OCI-LY1 (cell line): ENCODE results near the gene ZNF772.

Experiments
- H2AFZ ChIP-seq: fragments of 200-600 bp; sonication (generic), shearing (Covaris generic); 2 replicates; pipeline ENCODE4 v1.6.0; 2014; ENCODE audit warnings: antibody characterized with exemption, mild to moderate bottlenecking, low read length
- H3F3A ChIP-seq: fragments of 200-600 bp; sonication (generic), shearing (Covaris generic); 2 replicates; pipeline ENCODE4 v1.6.0; 2014; ENCODE audit warnings: mild to moderate bottlenecking, antibody characterized with exemption, low read length, moderate library complexity; ENCODE audit not compliant: insufficient read depth
- H3K27ac ChIP-seq: fragments of 200-600 bp; sonication (generic); 2 replicates; pipeline ENCODE4 v1.5.1; 2014; ENCODE audit warnings: low read length, mixed run types, mild to moderate bottlenecking, low read depth; ENCODE audit not compliant: poor library complexity, severe bottlenecking
- H3K27me3 ChIP-seq: fragments of 200-600 bp; sonication (generic); 2 replicates; pipeline ENCODE4 v1.6.0; 2014; ENCODE audit warnings: antibody characterized with exemption, mild to moderate bottlenecking, low read length, moderate library complexity; ENCODE audit not compliant: insufficient read depth
- H3K36me3 ChIP-seq: fragments of 200-600 bp; sonication (generic); 2 replicates; pipeline ENCODE4 v1.6.1; 2014; ENCODE audit warnings: mild to moderate bottlenecking, antibody characterized with exemption, low read length, moderate library complexity, mixed read lengths; ENCODE audit not compliant: insufficient read depth
- H3K4me1 ChIP-seq: fragments of 200-600 bp; sonication (generic); 2 replicates; pipeline ENCODE4 v1.5.1; 2014; ENCODE audit warnings: mild to moderate bottlenecking, low read length, moderate library complexity; ENCODE audit not compliant: insufficient read depth, severe bottlenecking
- H3K4me2 ChIP-seq: fragments of 200-600 bp; sonication (generic), shearing (Covaris generic); 2 replicates; pipeline ENCODE4 v1.6.1; 2014; ENCODE audit warnings: low read length
- H3K4me3 ChIP-seq: fragments of 200-600 bp; sonication (generic); 2 replicates; pipeline ENCODE4 v1.5.1; 2014; ENCODE audit warnings: low read length, low read depth, mild to moderate bottlenecking, mixed read lengths; ENCODE audit not compliant: poor library complexity, severe bottlenecking
- H3K79me2 ChIP-seq: fragments of 200-600 bp; shearing (Covaris generic); 2 replicates; pipeline ENCODE4 v1.6.1; 2016; ENCODE audit warnings: mixed run types, low read length, mixed read lengths; ENCODE audit not compliant: insufficient read depth
- H3K9ac ChIP-seq: fragments of 200-600 bp; sonication (generic), shearing (Covaris generic); 2 replicates; pipeline ENCODE4 v1.6.1; 2014; ENCODE audit warnings: mild to moderate bottlenecking, low read length, mixed read lengths
- H3K9me2 ChIP-seq: fragments of 200-600 bp; sonication (generic), shearing (Covaris generic); 2 replicates; pipeline ENCODE4 v1.6.1; 2014; ENCODE audit warnings: low read depth, mild to moderate bottlenecking, low read length, mixed read lengths
- H3K9me3 ChIP-seq: fragments of 200-600 bp; shearing (Covaris generic); 2 replicates; pipeline ENCODE4 v1.6.1; 2014; ENCODE audit warnings: low read length, mixed read lengths
- H4K20me1 ChIP-seq: fragments of 200-600 bp; sonication (generic), shearing (Covaris generic); 2 replicates; pipeline ENCODE4 v1.6.0; 2016; ENCODE audit warnings: mild to moderate bottlenecking, low read length; ENCODE audit not compliant: insufficient read depth
- EZH2 ChIP-seq: fragments of 200-600 bp; sonication (generic), shearing (Covaris generic); IDR thresholded peaks from 2 replicates; pipeline ENCODE4 v1.8.0; 2017; ENCODE audit warnings: borderline replicate concordance, mixed run types, mild to moderate bottlenecking, antibody characterized with exemption, low read length, moderate library complexity, mixed read lengths
- TF ChIP-seq, protein P1 (sequence below): fragments of 200-600 bp; sonication (generic), shearing (Covaris generic); IDR thresholded peaks from 2 replicates; pipeline ENCODE4 v1.5.1; 2017; ENCODE audit warnings: mild to moderate bottlenecking, antibody characterized with exemption, low read length, moderate library complexity, mixed read lengths

ZNF772 gene

DNA sequence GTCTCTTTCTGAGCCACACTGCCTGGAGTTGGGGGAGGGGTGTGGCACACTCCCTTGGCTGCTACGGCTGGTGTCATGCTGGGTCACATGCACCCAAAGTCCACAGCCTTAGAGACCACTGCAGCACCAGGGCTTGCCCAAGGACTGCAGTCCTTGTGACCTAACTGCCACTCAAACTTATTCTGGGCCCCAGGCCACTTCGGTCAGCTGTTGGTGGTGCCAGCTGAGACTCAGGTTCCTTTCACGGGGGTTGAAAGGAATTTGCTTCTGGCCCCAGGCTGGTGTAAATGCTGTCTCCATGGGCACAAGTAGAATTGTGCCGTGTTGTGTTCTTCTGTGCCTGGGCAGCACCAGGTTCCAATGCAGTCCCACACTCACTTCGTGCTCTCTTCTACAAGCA lies 10.9 kb downstream of the ZNF772 start:
- H3K4me3 ChIP-seq: no peak overlapping the region
- no peaks in the 10 kb centered on the region for H3F3A ChIP-seq
- no peaks in the 10 kb centered on the region for H3K27me3 ChIP-seq
- H3K4me2 ChIP-seq: no peak overlapping the region
- peaks cover 11% of the 10 kb centered on the region for H3K9me3 ChIP-seq
- H4K20me1 ChIP-seq: no peaks in the 10 kb centered on the region
- no peaks in the 10 kb centered on the region for H3K79me2 ChIP-seq
- H3K36me3 ChIP-seq: no peaks in the 10 kb centered on the region
- no peak overlapping the region for H3K9ac ChIP-seq
- no peaks in the 10 kb centered on the region for H3K4me1 ChIP-seq
- no peak overlapping the region for H3K27ac ChIP-seq
- H3K9me2 ChIP-seq: no peaks in the 10 kb centered on the region
- TF ChIP-seq EZH2: no peak
- TF ChIP-seq, protein P1, sequence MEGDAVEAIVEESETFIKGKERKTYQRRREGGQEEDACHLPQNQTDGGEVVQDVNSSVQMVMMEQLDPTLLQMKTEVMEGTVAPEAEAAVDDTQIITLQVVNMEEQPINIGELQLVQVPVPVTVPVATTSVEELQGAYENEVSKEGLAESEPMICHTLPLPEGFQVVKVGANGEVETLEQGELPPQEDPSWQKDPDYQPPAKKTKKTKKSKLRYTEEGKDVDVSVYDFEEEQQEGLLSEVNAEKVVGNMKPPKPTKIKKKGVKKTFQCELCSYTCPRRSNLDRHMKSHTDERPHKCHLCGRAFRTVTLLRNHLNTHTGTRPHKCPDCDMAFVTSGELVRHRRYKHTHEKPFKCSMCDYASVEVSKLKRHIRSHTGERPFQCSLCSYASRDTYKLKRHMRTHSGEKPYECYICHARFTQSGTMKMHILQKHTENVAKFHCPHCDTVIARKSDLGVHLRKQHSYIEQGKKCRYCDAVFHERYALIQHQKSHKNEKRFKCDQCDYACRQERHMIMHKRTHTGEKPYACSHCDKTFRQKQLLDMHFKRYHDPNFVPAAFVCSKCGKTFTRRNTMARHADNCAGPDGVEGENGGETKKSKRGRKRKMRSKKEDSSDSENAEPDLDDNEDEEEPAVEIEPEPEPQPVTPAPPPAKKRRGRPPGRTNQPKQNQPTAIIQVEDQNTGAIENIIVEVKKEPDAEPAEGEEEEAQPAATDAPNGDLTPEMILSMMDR: no peak
- no peak overlapping the region for H2AFZ ChIP-seq

DNA sequence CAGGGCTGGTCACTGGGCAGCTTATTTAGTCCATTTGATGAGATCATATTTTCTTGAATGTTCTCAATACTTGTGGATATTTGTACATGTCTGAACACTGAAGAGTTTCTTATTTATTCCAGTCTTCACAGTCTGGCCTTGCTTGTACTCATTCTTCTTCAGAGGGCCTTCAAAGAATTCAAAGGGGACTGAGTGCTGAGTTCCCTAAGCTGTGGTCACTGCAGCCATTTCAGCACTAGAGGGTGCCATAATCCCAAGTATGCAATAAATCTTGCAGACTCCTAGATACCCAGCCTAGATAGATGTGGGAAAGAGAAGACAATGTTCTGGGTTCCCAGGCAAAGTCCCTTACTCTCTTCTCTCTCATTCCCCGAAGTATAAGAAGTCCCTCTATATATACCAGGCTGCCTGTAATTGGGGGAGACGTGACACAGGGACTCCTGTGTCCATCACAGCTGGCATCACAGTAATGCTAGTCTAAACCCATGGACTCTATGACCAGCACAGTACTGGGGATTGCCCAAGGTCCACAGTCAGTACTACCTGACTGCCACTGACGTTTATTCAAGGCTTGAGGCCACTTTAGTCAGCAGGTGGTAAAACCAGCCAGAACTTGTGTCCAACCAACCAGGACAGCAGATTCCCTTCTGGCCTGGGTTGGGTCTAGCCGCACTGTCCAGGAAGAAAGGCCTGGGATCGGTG lies 11.5 kb downstream of the ZNF772 start:
- Histone ChIP-seq H3K27me3 (no peaks in the 10 kb centered on the region), H3K9ac (no peak overlapping the region), H3K4me2 (no peak overlapping the region), H3K4me3 (no peak overlapping the region), H3K79me2 (no peaks in the 10 kb centered on the region), H3K36me3 (no peaks in the 10 kb centered on the region), H3K9me3 (peaks cover 5% of the 10 kb centered on the region; the same call in 1 of the 2 replicates), H3K9me2 (no peaks in the 10 kb centered on the region), H3K4me1 (no peaks in the 10 kb centered on the region), H2AFZ (no peak overlapping the region), H3K27ac (no peak overlapping the region), H3F3A (no peaks in the 10 kb centered on the region), H4K20me1 (no peaks in the 10 kb centered on the region)
- no peak for TF ChIP-seq EZH2
- TF ChIP-seq, protein P1: peak; percentile 80

DNA sequence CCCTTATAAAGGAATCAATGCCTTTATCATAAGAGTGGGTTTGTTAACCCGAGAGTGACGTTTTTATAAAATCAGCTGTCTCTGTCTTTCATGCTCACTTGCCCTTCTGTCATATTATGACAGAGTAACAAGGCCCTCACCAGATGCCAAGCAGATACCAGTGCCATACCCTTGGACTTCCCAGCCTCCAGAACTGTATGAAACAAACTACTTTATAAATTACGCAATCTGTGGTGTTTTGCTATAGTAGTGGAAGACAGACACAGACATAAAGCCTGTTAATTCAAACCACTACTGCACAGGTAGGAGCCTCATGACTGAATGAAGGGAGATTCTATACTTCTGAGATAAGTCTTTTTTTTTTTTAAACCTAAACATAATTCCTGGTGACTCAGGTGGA lies 25.1 kb downstream of the ZNF772 start:
- no peaks in the 10 kb centered on the region for H3K4me1 ChIP-seq
- H3K4me2 ChIP-seq: no peak overlapping the region
- no peaks in the 10 kb centered on the region for H3K9me2 ChIP-seq
- TF ChIP-seq, protein P1: no peak
- TF ChIP-seq EZH2: no peak
- H4K20me1 ChIP-seq: no peaks in the 10 kb centered on the region
- H3F3A ChIP-seq: no peaks in the 10 kb centered on the region
- H3K36me3 ChIP-seq: no peaks in the 10 kb centered on the region; the same call in 1 of the 2 replicates
- no peak overlapping the region for H3K4me3 ChIP-seq
- no peaks in the 10 kb centered on the region for H3K79me2 ChIP-seq
- no peak overlapping the region for H3K9ac ChIP-seq
- H3K9me3 ChIP-seq: peaks cover 16% of the 10 kb centered on the region; the same call in 1 of the 2 replicates
- H3K27me3 ChIP-seq: no peaks in the 10 kb centered on the region
- H2AFZ ChIP-seq: no peak overlapping the region
- H3K27ac ChIP-seq: no peak overlapping the region
